Skeletal muscle tissue (tissue), 4 donors: ENCODE measurements around the gene POLA2. TPM values are rescaled to one million over a fixed set of nuclear protein-coding genes. Genes with fewer than 3 reads are reported as not detected.
A peak's percentile ranks its signal among the peaks of the same experiment; 100 is the strongest.
"Not testable (repeated sequence)": the region's sequence is repeated elsewhere in the genome, so short reads cannot be mapped to it uniquely, and the experiment has no call there.

Experiments
- H3K27ac ChIP-seq: one replicate; pipeline ENCODE4 v1.7.0; 2013; ENCODE audit warnings: mild to moderate bottlenecking, low read depth, low read length, inconsistent platforms
- H3K27me3 ChIP-seq, 3 donors: one replicate each; pipeline ENCODE4 v1.7.0; 2013; ENCODE audit warnings: low read length in 3 of 3; ENCODE audit not compliant: control insufficient read depth in 3 of 3, insufficient read depth in 3 of 3
- H3K36me3 ChIP-seq, 3 donors: one replicate each; pipeline ENCODE4 v1.7.0; 2013; ENCODE audit warnings: low read length in 3 of 3; ENCODE audit not compliant: control insufficient read depth in 3 of 3, insufficient read depth in 3 of 3
- H3K4me1 ChIP-seq, 3 donors: one replicate each; pipeline ENCODE4 v1.7.0; 2013; ENCODE audit warnings: low read length in 3 of 3, mild to moderate bottlenecking in 3 of 3; ENCODE audit not compliant: control insufficient read depth in 3 of 3, insufficient read depth in 3 of 3
- H3K4me3 ChIP-seq, 3 donors: one replicate each; pipeline ENCODE4 v1.7.0; 2013; ENCODE audit warnings: low read length in 3 of 3
- H3K9ac ChIP-seq, 3 donors: one replicate each; pipeline ENCODE4 v1.7.0; 2013; ENCODE audit warnings: low read length in 3 of 3, mild to moderate bottlenecking in 3 of 3, moderate library complexity in 2 of 3, low read depth in 1 of 3
- H3K9me3 ChIP-seq, 3 donors: one replicate each; pipeline ENCODE4 v1.7.0; 2013; ENCODE audit warnings: low read length in 3 of 3; ENCODE audit not compliant: control insufficient read depth in 3 of 3
- total RNA-seq: library from RNA; depleted of rRNA; stranded (reverse); fragments of >200 nt; gene quantifications from one replicate; pipeline ENCODE4 v1.2.3, GENCODE V29; 2014
- donor health status: Osteomylitis.

Gene POLA2
- total RNA-seq, 1 donor from 2014 or later, result 2.1 TPM

- Histone ChIP-seq H3K9ac (no peak overlapping the region), H3K4me1 (no peaks in the 10 kb centered on the region), H3K36me3 (no peaks in the 10 kb centered on the region), H3K9me3 (no peaks in the 10 kb centered on the region), H3K4me3 (no peak overlapping the region), H3K27me3 (no peaks in the 10 kb centered on the region), H3K27ac (no peak overlapping the region)
Observed at GRCh38 chr11:65241692-65242091, 20.1 kb upstream of the POLA2 start.

- Histone ChIP-seq H3K9ac (no peak overlapping the region), H3K27ac (no peak overlapping the region), H3K4me3 (no peak overlapping the region), H3K4me1 (no peaks in the 10 kb centered on the region), H3K9me3 (no peaks in the 10 kb centered on the region), H3K27me3 (no peaks in the 10 kb centered on the region), H3K36me3 (no peaks in the 10 kb centered on the region)
Observed at GRCh38 chr11:65242389-65242788, 19.4 kb upstream of the POLA2 start.

- Histone ChIP-seq H3K9ac (no peak overlapping the region), H3K4me1 (no peaks in the 10 kb centered on the region), H3K9me3 (no peaks in the 10 kb centered on the region), H3K27me3 (no peaks in the 10 kb centered on the region), H3K4me3 (no peak overlapping the region), H3K27ac (no peak overlapping the region), H3K36me3 (no peaks in the 10 kb centered on the region)
Observed at GRCh38 chr11:65243797-65244196, 18.0 kb upstream of the POLA2 start.

GRCh38 chr11:65245046-65245445 is 16.7 kb upstream of the POLA2 start:
- H3K27me3 ChIP-seq, H3K4me3 ChIP-seq, H3K9ac ChIP-seq, H3K27ac ChIP-seq, H3K9me3 ChIP-seq, H3K36me3 ChIP-seq, H3K4me1 ChIP-seq: not testable (repeated sequence)

GRCh38 chr11:65246506-65246905 is 15.3 kb upstream of the POLA2 start:
- Histone ChIP-seq H3K36me3 (no peaks in the 10 kb centered on the region), H3K27me3 (no peaks in the 10 kb centered on the region), H3K4me3 (no peak overlapping the region), H3K9ac (no peak overlapping the region), H3K27ac (no peak overlapping the region), H3K4me1 (no peaks in the 10 kb centered on the region), H3K9me3 (no peaks in the 10 kb centered on the region)

GRCh38 chr11:65248184-65248710 is 13.5 kb upstream of the POLA2 start:
- H3K4me1 ChIP-seq, H3K36me3 ChIP-seq, H3K27me3 ChIP-seq, H3K9ac ChIP-seq, H3K4me3 ChIP-seq, H3K27ac ChIP-seq, H3K9me3 ChIP-seq: not testable (repeated sequence)

GRCh38 chr11:65251476-65251875 is 10.3 kb upstream of the POLA2 start:
- no peaks in the 10 kb centered on the region for H3K27me3 ChIP-seq
- no peak overlapping the region for H3K27ac ChIP-seq
- no peaks in the 10 kb centered on the region for H3K36me3 ChIP-seq
- peak overlapping the region in 1 of 3 donors; percentile 16 for H3K9ac ChIP-seq
- H3K4me1 ChIP-seq, result no peaks in the 10 kb centered on the region
- no peaks in the 10 kb centered on the region for H3K9me3 ChIP-seq
- H3K4me3 ChIP-seq, result no peak overlapping the region

GRCh38 chr11:65254724-65255123 is 7.0 kb upstream of the POLA2 start:
- Histone ChIP-seq H3K36me3 (no peaks in the 10 kb centered on the region), H3K9ac (no peak overlapping the region), H3K27me3 (no peaks in the 10 kb centered on the region), H3K9me3 (no peaks in the 10 kb centered on the region), H3K27ac (no peak overlapping the region), H3K4me1 (no peaks in the 10 kb centered on the region), H3K4me3 (no peak overlapping the region)

- Histone ChIP-seq H3K4me1 (peaks cover 13 to 14% (median 13%) of the 10 kb centered on the region in 3 donors), H3K27ac (no peak overlapping the region), H3K9me3 (no peaks in the 10 kb centered on the region), H3K9ac (no peak overlapping the region), H3K36me3 (no peaks in the 10 kb centered on the region), H3K27me3 (no peaks in the 10 kb centered on the region), H3K4me3 (no peak overlapping the region)
Observed at GRCh38 chr11:65258988-65259387, 2.8 kb upstream of the POLA2 start.

GRCh38 chr11:65260302-65260701 is 1.5 kb upstream of the POLA2 start:
- no peak overlapping the region for H3K4me3 ChIP-seq
- peaks cover 13 to 14% (median 13%) of the 10 kb centered on the region in 3 donors for H3K4me1 ChIP-seq
- H3K36me3 ChIP-seq, result no peaks in the 10 kb centered on the region
- no peaks in the 10 kb centered on the region for H3K9me3 ChIP-seq
- H3K27me3 ChIP-seq, result no peaks in the 10 kb centered on the region
- no peak overlapping the region for H3K27ac ChIP-seq
- H3K9ac ChIP-seq, result no peak overlapping the region
